AG09309 (cell line): ENCODE measurements around the gene ZCCHC18.
"Not testable (repeated sequence)": the region's sequence is repeated elsewhere in the genome, so short reads cannot be mapped to it uniquely, and the experiment has no call there.

Experiments
- DNase-seq: peaks from one replicate; pipeline ENCODE4 v3.0.0-alpha.2; 2010; ENCODE audit warnings: low read depth
- H3K4me3 ChIP-seq: 2 replicates; pipeline ENCODE4 v1.5.1; 2011; ENCODE audit warnings: mild to moderate bottlenecking, low read depth, low read length, moderate library complexity; ENCODE audit not compliant: control insufficient read depth
- CTCF ChIP-seq: IDR thresholded peaks from 2 replicates; pipeline ENCODE4 v1.5.1; 2011; ENCODE audit warnings: mild to moderate bottlenecking, low read depth, low read length, inconsistent platforms; ENCODE audit not compliant: insufficient read depth, control insufficient read depth; ENCODE audit errors: missing control alignments

ZCCHC18 gene

GRCh38 chrX:104098151-104098808 is 14.0 kb upstream of the ZCCHC18 start:
- TF ChIP-seq CTCF, result peak; percentile 61
- no peak overlapping the region for H3K4me3 ChIP-seq
- peak; percentile 62 for DNase-seq

GRCh38 chrX:104098919-104099318 is 13.4 kb upstream of the ZCCHC18 start:
- DNase-seq, result no peak
- no peak overlapping the region for H3K4me3 ChIP-seq
- TF ChIP-seq CTCF, result no peak

- no peak for DNase-seq
These were observed 7.6 kb upstream of the ZCCHC18 start for GRCh38 chrX:104104676-104105075.

GRCh38 chrX:104105330-104106262 is 6.7 kb upstream of the ZCCHC18 start:
- DNase-seq, result no peak

More at GRCh38 chrX:104104676-104105075, 7.6 kb upstream of the ZCCHC18 start:
- no peak for TF ChIP-seq CTCF
- no peak overlapping the region for H3K4me3 ChIP-seq

GRCh38 chrX:104108955-104109354 is 3.4 kb upstream of the ZCCHC18 start:
- no peak overlapping the region for H3K4me3 ChIP-seq
- no peak for TF ChIP-seq CTCF
- no peak for DNase-seq

More at GRCh38 chrX:104105330-104106262, 6.7 kb upstream of the ZCCHC18 start:
- H3K4me3 ChIP-seq, result no peak overlapping the region
- TF ChIP-seq CTCF, result no peak

GRCh38 chrX:104110491-104111240 is 1.7 kb upstream of the ZCCHC18 start:
- not testable (repeated sequence) for H3K4me3 ChIP-seq

More at GRCh38 chrX:104110491-104111240, 1.7 kb upstream of the ZCCHC18 start:
- not testable (repeated sequence) for DNase-seq
